ENCODE measurements around the gene MTA1.

GRCh38 chr14:105476097-105476830 lies 56.6 kb downstream of the MTA1 start:
- TF ChIP-seq CTCF (IDR thresholded peaks at IDR 0.05) (no peak), POLR2A (IDR thresholded peaks at IDR 0.05) (no peak), EP300 (IDR thresholded peaks at IDR 0.05) (peak in 1 of 2 donors; percentile 77)
